CD4-positive, alpha-beta T cell treated with Interleukin-2 at 100 ng/mL for 4 hours (primary cell): Measurements from ENCODE around the gene KRTAP9-7.

Experiments
- DNase-seq: peaks from one replicate; pipeline ENCODE4 v3.0.0-alpha.2; 2020; ENCODE audit warnings: low spot score

The KRTAP9-7 gene

GRCh38 chr17:41271858-41272257 lies 3.6 kb upstream of the KRTAP9-7 start:
- DNase-seq = no peak

GRCh38 chr17:41278176-41278955 lies 2.9 kb downstream of the KRTAP9-7 start:
- no peak for DNase-seq

GRCh38 chr17:41284043-41284442 lies 8.5 kb downstream of the KRTAP9-7 start:
- DNase-seq = no peak

DNA sequence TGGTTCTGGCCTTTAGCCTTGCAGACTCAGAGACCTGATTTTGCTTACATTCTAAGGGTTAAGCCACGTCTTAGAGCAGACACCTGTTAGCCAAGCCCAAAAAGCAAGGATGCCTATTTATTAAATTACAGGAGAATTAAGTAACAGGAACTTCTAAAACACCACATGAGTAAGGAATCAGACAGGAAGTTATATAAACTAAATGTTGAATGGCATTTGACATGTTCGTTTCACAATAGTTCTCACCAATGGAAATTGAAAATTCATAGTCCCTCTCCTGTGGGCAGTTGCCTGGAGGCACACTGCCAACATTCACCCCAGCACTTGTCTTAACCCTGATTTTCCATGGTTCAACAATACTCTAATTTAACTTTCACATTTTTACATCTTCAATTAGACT lies 9.0 kb downstream of the KRTAP9-7 start:
- no peak for DNase-seq

GRCh38 chr17:41287050-41287449 lies 11.6 kb downstream of the KRTAP9-7 start:
- no peak for DNase-seq

DNA sequence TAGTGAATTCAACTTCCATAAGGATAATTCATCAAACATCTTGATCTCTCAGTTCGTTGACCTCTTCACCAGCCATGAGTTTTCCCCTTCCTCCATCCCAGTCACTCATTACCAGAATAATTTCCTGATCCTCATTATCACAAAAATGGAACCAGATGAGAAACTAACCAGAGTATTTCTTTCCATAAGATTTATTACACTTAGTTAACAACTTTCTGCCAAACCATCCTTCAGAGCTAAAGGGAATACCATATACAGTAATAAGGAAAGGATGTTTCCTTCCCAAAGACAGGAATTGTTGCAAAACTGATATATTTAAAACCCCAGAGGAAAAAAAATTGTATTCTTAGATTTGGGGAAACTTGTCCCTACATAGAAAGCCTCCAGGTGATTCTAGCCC lies 18.5 kb downstream of the KRTAP9-7 start:
- DNase-seq = no peak

- DNase-seq = no peak
Measured at GRCh38 chr17:41296846-41297245, 21.3 kb downstream of the KRTAP9-7 start.

GRCh38 chr17:41298458-41299135 lies 23.1 kb downstream of the KRTAP9-7 start:
- DNase-seq = no peak

DNA sequence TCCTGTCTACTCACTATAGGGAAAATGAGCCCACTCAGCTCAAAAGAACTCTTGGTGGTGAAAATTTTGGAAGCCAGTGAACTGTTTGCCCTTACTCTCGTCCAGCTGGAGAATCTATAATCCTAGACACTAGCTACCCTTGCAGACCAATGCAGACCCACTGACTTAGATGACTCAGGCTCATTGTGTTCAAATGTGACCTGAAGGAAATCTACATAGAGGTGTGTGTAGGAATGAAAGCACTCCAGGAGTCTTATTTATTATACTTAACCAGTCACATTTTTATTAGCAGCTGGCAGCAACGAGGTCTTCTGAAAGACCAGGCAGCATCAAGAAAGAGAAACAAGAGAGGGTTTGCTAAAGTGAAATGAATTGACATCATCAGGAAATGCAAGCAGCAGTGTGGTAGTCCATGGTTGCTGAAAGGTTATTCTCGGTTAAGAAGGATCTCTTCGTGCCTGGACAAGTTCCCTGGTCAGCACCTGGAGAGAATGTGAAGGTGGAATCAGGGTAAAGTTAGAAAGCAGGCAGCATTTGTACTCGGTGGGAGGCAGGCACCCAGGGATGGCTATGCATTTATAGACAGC lies 25.8 kb downstream of the KRTAP9-7 start:
- no peak for DNase-seq

DNA sequence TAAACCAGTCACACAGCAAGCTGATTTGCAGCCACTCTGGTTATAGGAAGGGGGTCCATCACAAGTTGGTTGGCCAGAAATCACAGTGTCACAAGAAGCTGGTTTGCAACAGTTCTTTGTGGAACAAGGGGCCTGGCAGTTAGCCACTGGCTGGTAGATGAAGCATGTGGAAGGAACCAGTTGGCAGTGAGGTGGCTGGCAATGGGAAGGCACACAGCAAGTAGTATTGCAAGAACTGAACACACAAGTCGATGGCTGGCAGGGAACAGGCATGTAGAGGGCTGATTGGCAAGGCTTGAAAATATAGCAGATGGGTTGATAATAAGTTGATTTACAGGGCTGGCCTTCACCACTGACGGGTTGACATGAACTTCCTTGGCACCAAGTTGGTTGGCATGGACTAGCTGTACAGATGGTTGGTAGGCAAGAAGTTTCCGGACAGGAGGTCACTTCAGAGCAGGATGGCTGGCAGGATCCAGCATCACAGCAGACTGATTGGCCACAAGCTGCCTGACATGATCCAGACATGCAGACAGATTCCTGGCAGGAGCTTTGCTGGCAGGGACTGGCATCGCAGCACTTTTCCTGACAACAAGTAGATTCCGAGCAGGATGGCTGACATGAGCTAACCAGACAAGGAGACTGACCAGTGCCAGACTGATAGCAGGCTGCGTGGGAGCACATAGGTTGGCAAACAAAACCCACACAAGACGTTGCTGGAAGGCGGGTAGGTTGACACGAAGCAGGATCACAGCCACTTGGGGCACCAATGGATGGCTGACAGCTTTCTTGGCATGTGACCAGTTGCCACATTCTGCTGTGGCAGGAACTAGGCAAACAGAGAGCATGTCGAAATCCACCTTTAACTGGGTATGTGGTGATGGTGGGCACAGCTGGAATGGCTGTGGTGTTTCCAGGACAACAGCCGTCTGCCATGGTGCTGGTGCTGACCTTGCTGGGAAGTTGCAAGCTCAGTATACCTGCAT lies 26.7 kb downstream of the KRTAP9-7 start, which contains the start of gene KRTAP29-1:
Gene KRTAP29-1 (minus strand): TSS at position 936 of the 986 bp plus-strand sequence. CDS start 0 bp downstream, at position 936.
- no peak for DNase-seq

DNA sequence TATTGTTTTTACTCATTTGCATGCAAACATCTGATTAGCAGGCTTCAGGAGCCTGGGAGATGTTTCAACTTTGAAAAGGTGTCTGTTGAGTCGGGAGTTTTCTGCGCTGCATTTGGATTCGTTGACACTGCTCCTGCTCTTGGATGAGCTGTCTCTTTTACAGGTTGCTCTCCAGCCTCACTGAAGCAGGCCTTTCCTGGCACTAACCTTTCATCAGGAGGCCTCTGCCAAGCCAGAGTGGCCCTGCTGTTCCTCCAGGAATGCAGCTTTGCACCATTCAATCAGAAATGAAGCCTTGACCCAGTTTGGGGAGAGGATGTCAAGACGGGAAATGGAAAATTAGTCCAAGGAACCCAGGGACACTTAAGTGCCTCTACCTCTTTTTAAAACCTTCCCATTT lies 27.5 kb downstream of the KRTAP9-7 start:
- no peak for DNase-seq

GRCh38 chr17:41304091-41304490 lies 28.6 kb downstream of the KRTAP9-7 start:
- DNase-seq = no peak

DNA sequence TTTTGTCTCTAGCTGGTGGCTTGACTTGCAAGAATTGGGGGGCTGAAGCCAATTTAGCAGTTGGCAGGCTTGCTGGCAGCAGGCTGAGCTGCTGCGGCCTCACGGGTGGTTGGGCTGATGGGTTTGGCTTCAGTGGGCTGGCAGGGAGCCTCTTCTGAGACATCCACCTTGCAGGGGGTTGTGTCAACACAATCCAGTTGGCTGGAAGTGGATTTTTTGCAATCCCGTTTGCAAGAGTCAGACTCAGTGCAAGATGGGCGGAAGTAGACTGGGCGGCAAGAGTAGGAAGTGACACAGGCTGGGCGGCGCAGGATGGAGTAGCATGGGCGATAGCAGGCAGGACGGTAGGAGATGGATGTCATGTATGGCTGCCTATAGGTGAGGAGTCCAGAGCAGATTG lies 32.1 kb downstream of the KRTAP9-7 start:
- DNase-seq = peak; percentile 7

DNA sequence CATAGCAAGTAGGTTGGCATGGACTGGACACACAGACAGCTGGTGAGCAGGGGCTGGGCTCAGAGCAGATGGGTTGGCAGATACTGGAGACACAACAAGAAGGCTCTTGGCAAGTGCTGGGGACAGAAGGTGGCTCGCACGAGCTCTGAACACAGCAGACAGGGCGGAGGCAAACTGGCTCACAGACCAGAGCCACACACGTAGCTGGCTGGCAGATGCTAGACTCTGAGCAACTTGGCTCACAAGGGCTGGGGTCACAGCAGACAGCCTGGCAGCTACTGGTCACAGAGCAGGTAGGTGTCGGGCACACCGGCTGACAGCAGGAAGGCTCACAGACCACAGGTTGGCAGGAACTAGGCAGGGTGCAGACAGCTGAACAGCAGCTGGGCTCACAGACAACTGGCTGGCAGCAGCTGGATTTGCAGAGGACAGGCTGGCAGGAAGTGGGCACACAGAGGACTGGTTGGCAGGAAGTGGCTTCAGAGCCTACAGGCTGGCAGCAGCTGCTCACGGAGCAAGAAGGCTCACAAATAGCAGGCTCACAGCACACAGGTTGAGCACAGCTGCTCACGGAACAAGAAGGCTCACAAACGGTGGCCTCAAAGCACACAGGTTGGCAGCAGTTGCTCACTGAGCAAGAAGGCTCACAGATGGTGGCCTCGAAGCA lies 32.9 kb downstream of the KRTAP9-7 start:
- peak; percentile 90 for DNase-seq

- peak; percentile 72 for DNase-seq
Measured at GRCh38 chr17:41308918-41309359, 33.4 kb downstream of the KRTAP9-7 start, which contains the start of gene KRTAP16-1. TSS of gene KRTAP16-1 (minus strand) at chr17:41309309. CDS start at chr17:41309253, 56 bp downstream.

GRCh38 chr17:41311111-41311510 lies 35.6 kb downstream of the KRTAP9-7 start:
- DNase-seq = no peak

DNA sequence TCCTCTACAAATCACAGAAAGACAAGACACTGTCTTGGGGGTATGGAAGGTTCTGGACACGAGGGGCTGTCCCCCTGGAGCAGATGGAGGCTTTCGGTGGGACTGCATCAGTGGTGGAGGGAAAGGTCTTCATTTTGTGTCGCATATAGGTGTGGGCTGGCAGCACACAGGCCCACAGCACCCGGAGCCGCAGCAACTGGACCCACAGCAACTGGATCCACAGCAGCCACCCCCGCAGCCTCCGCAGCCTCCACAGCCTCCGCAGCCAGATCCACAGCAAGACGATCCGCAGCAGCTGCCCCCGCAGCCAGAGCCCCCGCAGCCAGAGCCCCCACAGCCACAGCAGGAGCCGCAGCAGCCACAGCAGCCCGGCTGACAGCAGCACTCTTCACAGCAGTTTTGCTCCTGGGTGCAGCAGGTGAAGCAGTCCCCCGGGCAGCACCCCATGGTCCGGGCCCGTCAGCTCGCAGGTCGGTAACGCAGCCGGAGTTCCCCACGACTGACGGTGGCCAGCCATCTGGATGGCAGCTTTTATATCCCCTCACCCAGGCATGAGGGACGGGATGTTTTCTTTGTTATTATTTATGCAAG lies 39.8 kb downstream of the KRTAP9-7 start, which contains the start of gene KRTAP17-1:
Gene KRTAP17-1 (minus strand): TSS at position 507 of the 591 bp plus-strand sequence. CDS start 60 bp downstream, at position 447.
- DNase-seq = no peak

DNA sequence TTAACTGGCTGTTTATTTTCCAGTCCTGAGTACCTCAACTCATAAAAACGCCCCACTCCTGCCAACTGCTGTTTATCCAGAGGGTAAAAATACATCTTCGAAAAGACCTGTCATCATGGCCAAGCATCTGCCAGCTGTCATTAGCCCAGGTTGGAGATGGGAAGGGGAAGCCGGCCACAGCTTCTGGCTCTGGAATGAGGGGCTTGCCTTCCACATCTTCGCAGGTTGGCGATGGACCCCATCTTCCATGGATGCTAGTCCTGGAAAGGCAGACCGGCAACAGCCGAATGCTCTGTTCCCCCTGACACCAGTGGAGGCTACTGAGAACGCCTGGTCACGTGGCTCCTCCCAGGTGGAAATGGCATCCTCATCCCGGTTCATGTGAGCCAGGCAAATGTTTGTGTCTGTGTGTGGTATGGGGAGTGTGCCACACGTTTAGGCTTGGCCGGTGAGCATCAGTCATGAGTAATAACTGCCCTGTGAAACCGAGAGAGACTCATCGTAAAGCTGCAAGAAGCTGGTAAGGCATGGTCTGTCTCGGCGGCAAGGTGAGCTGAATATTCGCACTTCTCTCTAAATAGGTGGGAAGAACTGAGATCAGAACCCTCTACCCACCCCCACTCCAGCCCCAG lies 40.4 kb downstream of the KRTAP9-7 start:
- no peak for DNase-seq

- DNase-seq = no peak
Measured at GRCh38 chr17:41318231-41318630, 42.7 kb downstream of the KRTAP9-7 start.
